HepG2 (cell line): ENCODE data around the gene STS. TPM values are rescaled to one million over a fixed set of nuclear protein-coding genes. Genes with fewer than 3 reads are reported as not detected.

Experiments used
- ATAC-seq: fragments of 200-7000 bp; cut with Tn5 transposase; 3 replicates; pipeline ENCODE4 v1.9.1; 2020; ENCODE audit warnings: mild to moderate bottlenecking, moderate library complexity
- BruUV-seq: library from RNA; stranded (reverse); fragments of 400-500 nt; replicated peaks from 2 replicates; lab custom pipeline; 2021; lab: Mats Ljungman, UMichigan
- CTCF ChIA-PET: fragments of 300-600 bp; formaldehyde crosslinking; extraction: SDS; loops from one replicate; lab custom pipeline; 2021; ENCODE audit warnings: low total read pairs, inconsistent platforms, low intra/inter-chr PET ratio; lab: Yijun Ruan, JAX
- POLR2A ChIA-PET: fragments of 350-600 bp; sonication (Branson Sonifier 250); formaldehyde crosslinking; loops from one replicate; lab custom pipeline; 2020; ENCODE audit warnings: antibody characterized with exemption, inconsistent platforms; lab: Yijun Ruan, JAX
- DNase-seq: peaks from one replicate; pipeline ENCODE4 v3.0.0-alpha.2; 2015; ENCODE audit warnings: low spot score
- FAIRE-seq: peaks from 3 replicates; lab custom pipeline; 2011; peaks lifted over from hg19 to GRCh38; lab: Jason Lieb, UNC
- H2AFZ ChIP-seq: one replicate; pipeline ENCODE4 v1.6.1; 2011; ENCODE audit warnings: low read length, inconsistent platforms
- H3K27ac ChIP-seq: fragments of 300-600 bp; 3 replicates; pipeline ENCODE4 v1.8.0; 2011; ENCODE audit warnings: mixed run types, mild to moderate bottlenecking, mixed read lengths, low read length, inconsistent platforms; ENCODE audit not compliant: insufficient read depth; ENCODE audit errors: extremely low read length
- H3K27me3 ChIP-seq, 2 experiments: fragments of 200-600 bp in 1 of 2; 2 replicates in 1 of 2; 3 replicates in 1 of 2; pipeline versions ENCODE4 v1.6.0 to v1.8.0; 2011; ENCODE audit warnings: low read length in 2 of 2, mild to moderate bottlenecking in 2 of 2, moderate library complexity in 2 of 2, inconsistent platforms in 1 of 2; ENCODE audit not compliant: insufficient read depth in 2 of 2, control insufficient read depth in 1 of 2
- H3K36me3 ChIP-seq, 2 experiments: fragments of 200-600 bp in 1 of 2; replicated peaks in 1 of 2; 2 replicates in 1 of 2; 3 replicates in 1 of 2; pipeline versions ENCODE4 v1.5.1 to v1.8.0; 2011; ENCODE audit warnings: low read length in 2 of 2, inconsistent platforms in 1 of 2; ENCODE audit not compliant: insufficient read depth in 2 of 2, control insufficient read depth in 1 of 2
- H3K4me1 ChIP-seq: 2 replicates; pipeline ENCODE4 v1.5.1; 2012; ENCODE audit warnings: low read length, inconsistent platforms; ENCODE audit not compliant: insufficient read depth
- H3K4me2 ChIP-seq: 2 replicates; pipeline ENCODE4 v1.6.0; 2011; ENCODE audit warnings: low read depth, low read length, inconsistent platforms
- H3K4me3 ChIP-seq, 3 experiments: fragments of 200-600 bp in 1 of 3; sonication (generic), shearing (Covaris generic) in 1 of 3; replicated peaks in 1 of 3; 2 replicates each; pipeline ENCODE4 v1.5.1; 2011 to 2016; ENCODE audit warnings: low read length in 3 of 3, inconsistent platforms in 2 of 3, low read depth in 2 of 3, mild to moderate bottlenecking in 2 of 3, control low read depth in 1 of 3, mixed read lengths in 1 of 3; ENCODE audit not compliant: insufficient read depth in 1 of 3
- H3K79me2 ChIP-seq: one replicate; pipeline ENCODE4 v1.6.1; 2011; ENCODE audit warnings: low read length, inconsistent platforms; ENCODE audit not compliant: insufficient read depth
- H3K9ac ChIP-seq: 2 replicates; pipeline ENCODE4 v1.6.0; 2011; ENCODE audit warnings: mild to moderate bottlenecking, low read depth, low read length, inconsistent platforms; ENCODE audit not compliant: insufficient read depth
- H3K9me3 ChIP-seq: 2 replicates; pipeline ENCODE4 v1.5.1; 2012; ENCODE audit warnings: mild to moderate bottlenecking, low read length
- H4K20me1 ChIP-seq: 2 replicates; pipeline ENCODE4 v1.6.0; 2011; ENCODE audit warnings: inconsistent platforms, mild to moderate bottlenecking, low read length, moderate library complexity; ENCODE audit not compliant: insufficient read depth
- ASH2L ChIP-seq: fragments of 300-600, 200-600 bp; sonication (generic); IDR thresholded peaks from 2 replicates; pipeline ENCODE4 v1.7.0; 2017; ENCODE audit warnings: low read depth, mild to moderate bottlenecking, moderate library complexity, mixed read lengths, low read length; ENCODE audit not compliant: insufficient read length
- ATF7 ChIP-seq, 2 experiments: fragments of 450-650 bp in 1 of 2; sonication (generic) in 1 of 2; formaldehyde crosslinking in 1 of 2; IDR thresholded peaks; 2 replicates each; pipeline versions ENCODE4 v1.4.0 to v1.6.1; 2016 to 2020; ENCODE audit warnings: antibody characterized with exemption in 1 of 2, mild to moderate bottlenecking in 1 of 2, missing genetic modification reagents in 1 of 2
- EP300 ChIP-seq, 3 experiments: sonication (generic) in 1 of 3; formaldehyde crosslinking in 1 of 3; IDR thresholded peaks; 2 replicates each; pipeline versions ENCODE4 v1.5.1 to v1.6.1; 2011 to 2020; ENCODE audit warnings: low read depth in 2 of 3, low read length in 2 of 3, borderline replicate concordance in 1 of 3, improper control_type of control experiment in 1 of 3, mild to moderate bottlenecking in 1 of 3, missing genetic modification reagents in 1 of 3, moderate library complexity in 1 of 3
- FOXA3 ChIP-seq: IDR thresholded peaks from 2 replicates; pipeline ENCODE4 v1.6.1; 2016; ENCODE audit warnings: missing genetic modification reagents, missing compliant biosample characterization
- HINFP ChIP-seq: sonication (generic); formaldehyde crosslinking; IDR thresholded peaks from 2 replicates; pipeline ENCODE4 v1.4.0; 2020; ENCODE audit warnings: low read depth, mild to moderate bottlenecking, missing genetic modification reagents
- PITX1 ChIP-seq: sonication (generic); formaldehyde crosslinking; IDR thresholded peaks from 2 replicates; pipeline ENCODE4 v1.5.1; 2020; ENCODE audit warnings: mild to moderate bottlenecking, missing genetic modification reagents
- SP1 ChIP-seq, 2 experiments: fragments of 450-650 bp in 1 of 2; sonication (generic) in 1 of 2; formaldehyde crosslinking in 1 of 2; IDR thresholded peaks; 2 replicates each; pipeline versions ENCODE4 v1.4.0 to v1.6.1; 2016 to 2020; ENCODE audit warnings: missing genetic modification reagents in 1 of 2
- ZNF407 ChIP-seq: sonication (generic); formaldehyde crosslinking; IDR thresholded peaks from one replicate; pipeline ENCODE4 v1.5.1; 2020; ENCODE audit warnings: mild to moderate bottlenecking, missing genetic modification reagents; ENCODE audit errors: not compliant biosample characterization
- ZNF430 ChIP-seq: sonication (generic); formaldehyde crosslinking; IDR thresholded peaks from 2 replicates; pipeline ENCODE4 v1.9.0; 2021; ENCODE audit warnings: mild to moderate bottlenecking, missing genetic modification reagents
- ZNF7 ChIP-seq: IDR thresholded peaks from 2 replicates; pipeline ENCODE4 v1.6.1; 2016; ENCODE audit warnings: missing biosample characterization, missing genetic modification reagents
- ZNF780A ChIP-seq: sonication (generic); formaldehyde crosslinking; IDR thresholded peaks from 2 replicates; pipeline ENCODE4 v1.8.0; 2022; ENCODE audit warnings: mild to moderate bottlenecking, missing genetic modification reagents, moderate library complexity
- ZNF850 ChIP-seq: sonication (generic); formaldehyde crosslinking; conservative IDR thresholded peaks from 2 replicates; pipeline ENCODE4 v1.9.0; 2021; ENCODE audit warnings: mild to moderate bottlenecking, missing genetic modification reagents
- WGBS: methylation state at CpG from one replicate; pipeline ENCODE4 v1.1.6; 2017; ENCODE audit warnings: low lambda C conversion rate; 5-methylcytosine and 5-hydroxymethylcytosine counted together
- in situ Hi-C: cut with HindIII; loops from 2 replicates; pipeline ENCODE4 v1.10.0; 2017; ENCODE audit warnings: low pct_unique_long_range_greater_than_20kb; ENCODE audit not compliant: extremely low pct_ligation_motif_present
- intact Hi-C: fragments of 100-400 bp; cut with micrococcal nuclease; formaldehyde crosslinking; loops from one replicate; pipeline ENCODE4 v1.10.0; 2022; ENCODE audit not compliant: unreplicated experiment
- polyA plus RNA-seq, 8 experiments: library from polyadenylated mRNA; depleted of rRNA in 3 of 8; stranded (reverse) in 7 of 8; unstranded in 1 of 8; fragments of >200 nt; fragmentation: Illumina TruSeq in 4 of 8; extraction: Trizol in 4 of 8; gene quantifications; 2 replicates each; pipeline versions ENCODE4 v1.2.1 to v1.2.3, GENCODE V29; 2011 to 2016; ENCODE audit warnings: low read depth in 4 of 8, missing spikeins in 1 of 8, mixed read lengths in 1 of 8; ENCODE audit not compliant: insufficient read depth in 1 of 8
- total RNA-seq, 5 experiments: library from RNA; depleted of rRNA; stranded (reverse); fragments of >200 nt; fragmentation: Illumina TruSeq; extraction: Trizol; gene quantifications; 2 replicates each; pipeline ENCODE4 v1.2.3, GENCODE V29; 2016; ENCODE audit warnings: low read depth in 1 of 5

The STS gene
- total and polyA plus RNA-seq, 2 of the 13 experiments (the other 11 are each of a cell fraction or from before 2014, with no cell fraction given): 0.87 to 1.5 TPM

GRCh38 chrX:7119950-7120877 lies 27.3 kb upstream of the STS start:
- H3K4me3 ChIP-seq: peak overlapping the region in 2 of 3 experiments; percentile 6 to 37; a peak in 3 of 6 replicates
- FAIRE-seq (peak; percentile 52), DNase-seq (peak; percentile 69), ATAC-seq (peak; percentile 88)
- peak overlapping the region; percentile 69 for H3K27ac ChIP-seq
- peaks cover 22% of the 10 kb centered on the region for H3K4me1 ChIP-seq
- peaks cover 2% of the 10 kb centered on the region; the same call in 1 of the 2 replicates for H4K20me1 ChIP-seq
- no peaks in the 10 kb centered on the region for H3K36me3 ChIP-seq
- H3K27me3 ChIP-seq: no peaks in the 10 kb centered on the region
- CTCF ChIA-PET: no interaction called here
- peak overlapping the region; percentile 65 for H3K4me2 ChIP-seq
- intact Hi-C loops: no loop called here
- no peak overlapping the region for H2AFZ ChIP-seq
- POLR2A ChIA-PET: no interaction called here
- no TSS peak for BruUV-seq
- in situ Hi-C loops: no loop called here
- H3K9me3 ChIP-seq: no peaks in the 10 kb centered on the region
- H3K79me2 ChIP-seq: peaks cover 2% of the 10 kb centered on the region
- H3K9ac ChIP-seq: no peak overlapping the region
- WGBS: 33% methylated on average over 6 of the region's 7 CpGs
- TF ChIP-seq FOXA3 (CRISPR knock-in tag) (peak; percentile 91), ASH2L (no peak), SP1 (IDR thresholded peaks at IDR 0.05) (no peak), SP1 (CRISPR knock-in tag; IDR thresholded peaks at IDR 0.05) (no peak), ZNF850 (CRISPR knock-in tag) (no peak), EP300 (IDR thresholded peaks at IDR 0.05; ENCODE audit: low read depth in 2 of 2, low read length in 2 of 2) (peak in 1 of 2 experiments; percentile 34; a peak in 1 of 4 replicates), EP300 (CRISPR knock-in tag; IDR thresholded peaks at IDR 0.05; ENCODE audit: borderline replicate concordance) (no peak), ZNF7 (CRISPR knock-in tag) (no peak), ZNF407 (no peak), ATF7 (IDR thresholded peaks at IDR 0.05) (peak; percentile 28; the same call in 1 of the 2 replicates), ATF7 (CRISPR knock-in tag; IDR thresholded peaks at IDR 0.05) (no peak), ZNF430 (no peak), PITX1 (CRISPR knock-in tag) (no peak), ZNF780A (CRISPR knock-in tag) (no peak), HINFP (no peak)
